OCI-LY7 (cell line): ENCODE results near the gene WIPF1. TPM values are rescaled to one million over a fixed set of nuclear protein-coding genes. Genes with fewer than 3 reads are reported as not detected.

Source experiments
- BruUV-seq: library from RNA; stranded (reverse); fragments of 400-500 nt; replicated peaks from 2 replicates; lab custom pipeline; 2021; lab: Mats Ljungman, UMichigan
- CTCF ChIA-PET: fragments of 300-600 bp; sonication (Branson Sonifier 250); formaldehyde crosslinking; loops from one replicate; lab custom pipeline; 2022; ENCODE audit warnings: antibody characterized with exemption; ENCODE audit not compliant: unreplicated experiment; lab: Charles Lee
- POLR2A ChIA-PET: fragments of 300-600 bp; sonication (Branson Sonifier 250); formaldehyde crosslinking; loops from one replicate; lab custom pipeline; 2022; ENCODE audit warnings: antibody characterized with exemption; lab: Charles Lee
- DNase-seq: peaks from one replicate; pipeline ENCODE4 v3.0.0-alpha.2; 2015; ENCODE audit warnings: low spot score
- H2AFZ ChIP-seq: fragments of 200-600 bp; sonication (generic), shearing (Covaris generic); 2 replicates; pipeline ENCODE4 v1.6.1; 2014; ENCODE audit warnings: mild to moderate bottlenecking, antibody characterized with exemption, low read length, moderate library complexity
- H3K27ac ChIP-seq: fragments of 200-600 bp; sonication (generic); 2 replicates; pipeline ENCODE4 v1.5.1; 2014; ENCODE audit warnings: mixed run types, low read depth, mild to moderate bottlenecking, moderate library complexity, low read length, inconsistent platforms; ENCODE audit not compliant: poor library complexity, severe bottlenecking
- H3K36me3 ChIP-seq: fragments of 200-600 bp; sonication (generic); 2 replicates; pipeline ENCODE4 v1.6.1; 2014; ENCODE audit warnings: mild to moderate bottlenecking, antibody characterized with exemption, low read length, moderate library complexity, mixed read lengths; ENCODE audit not compliant: insufficient read depth
- H3K4me1 ChIP-seq: fragments of 200-600 bp; sonication (generic); 2 replicates; pipeline ENCODE4 v1.5.1; 2014; ENCODE audit warnings: mild to moderate bottlenecking, low read length; ENCODE audit not compliant: insufficient read depth, poor library complexity, severe bottlenecking
- H3K4me2 ChIP-seq: fragments of 200-600 bp; sonication (generic); 2 replicates; pipeline ENCODE4 v1.6.1; 2014; ENCODE audit warnings: mild to moderate bottlenecking, low read length
- H3K4me3 ChIP-seq: fragments of 200-600 bp; sonication (generic); 2 replicates; pipeline ENCODE4 v1.5.1; 2014; ENCODE audit warnings: mild to moderate bottlenecking, low read depth, low read length; ENCODE audit not compliant: poor library complexity, severe bottlenecking
- H3K79me2 ChIP-seq: fragments of 200-600 bp; sonication (generic); 2 replicates; pipeline ENCODE4 v1.6.1; 2016; ENCODE audit warnings: low read depth, mild to moderate bottlenecking, low read length, moderate library complexity, mixed read lengths; ENCODE audit not compliant: insufficient read depth
- H3K9me2 ChIP-seq: fragments of 200-600 bp; sonication (generic); 2 replicates; pipeline ENCODE4 v1.6.1; 2016; ENCODE audit warnings: mild to moderate bottlenecking, low read length, mixed read lengths; ENCODE audit not compliant: insufficient read depth
- H3K9me3 ChIP-seq: fragments of 200-600 bp; sonication (generic); 2 replicates; pipeline ENCODE4 v1.6.1; 2014; ENCODE audit warnings: mild to moderate bottlenecking, mixed run types, low read length, mixed read lengths
- H4K20me1 ChIP-seq: fragments of 200-600 bp; sonication (generic); 2 replicates; pipeline ENCODE4 v1.6.1; 2014; ENCODE audit warnings: mild to moderate bottlenecking, antibody characterized with exemption, low read length, moderate library complexity, mixed read lengths; ENCODE audit not compliant: insufficient read depth
- CTCF ChIP-seq: fragments of 200-600 bp; sonication (generic); conservative IDR thresholded peaks from 2 replicates; pipeline ENCODE4 v1.5.1; 2014; ENCODE audit warnings: mild to moderate bottlenecking, antibody characterized with exemption, low read length, moderate library complexity, mixed read lengths
- EZH2phosphoT487 ChIP-seq: fragments of 200-600 bp; sonication (generic); IDR thresholded peaks from 2 replicates; pipeline ENCODE4 v1.6.1; 2018; ENCODE audit warnings: low read depth, borderline replicate concordance, mild to moderate bottlenecking, mixed run types, antibody characterized with exemption, low read length, moderate library complexity, mixed read lengths
- intact Hi-C: fragments of 100-400 bp; cut with micrococcal nuclease; formaldehyde crosslinking; loops from one replicate; pipeline ENCODE4 v1.10.0; 2022; ENCODE audit not compliant: unreplicated experiment
- total RNA-seq, 2 experiments: library from RNA; depleted of rRNA in 1 of 2; stranded (reverse); fragments of >200 nt in 1 of 2; shearing (Covaris generic) in 1 of 2; gene quantifications; 2 replicates each; pipeline ENCODE4 v1.2.3, GENCODE V29; 2014 to 2022

Gene WIPF1
- total RNA-seq, 2 experiments from 2014 or later = 27.1 to 192 TPM

GRCh38 chr2:174599310-174599921 is 1.8 kb upstream of the WIPF1 start:
- Histone ChIP-seq H3K4me1 (peaks cover 64% of the 10 kb centered on the region), H3K9me3 (peaks cover 11% of the 10 kb centered on the region; the same call in 1 of the 2 replicates), H4K20me1 (no peaks in the 10 kb centered on the region), H3K4me2 (peak overlapping the region; percentile 81), H3K9me2 (no peaks in the 10 kb centered on the region), H3K36me3 (peaks cover 12% of the 10 kb centered on the region; the same call in 1 of the 2 replicates), H3K27ac (peak overlapping the region; percentile 94), H3K4me3 (peak overlapping the region; percentile 36), H2AFZ (peak overlapping the region; percentile 68; the same call in 1 of the 2 replicates), H3K79me2 (peaks cover 49% of the 10 kb centered on the region)
- peak; percentile 17 for DNase-seq
- CTCF ChIA-PET = no interaction called here
- POLR2A ChIA-PET = interaction anchor here (0.6 to 10.2 kb wide), 8 partner anchors 12 to 1420 kb away, joined by 3 to 185 read pairs (median 4); no protein-coding TSS in a partner anchor
- TF ChIP-seq EZH2phosphoT487 = no peak
- no peak for TF ChIP-seq CTCF
- BruUV-seq = no TSS peak
- intact Hi-C loops = loop anchor here (2.0 to 5.0 kb wide), 3 partner anchors 59 to 1247 kb away; partner anchors contain the start of gene CDCA7

GRCh38 chr2:174597009-174597344 is 627 bp downstream of the WIPF1 start:
- ChIA-PET POLR2A (interaction anchor here (0.7 to 10.2 kb wide), 9 partner anchors 13 to 992 kb away, joined by 3 to 185 read pairs (median 7); partner anchors contain the start of gene GPR155), CTCF (interaction anchor here (1.0 kb wide), 2 partner anchors 9 to 19 kb away, joined by 3 to 4 read pairs; no protein-coding TSS in a partner anchor)
- BruUV-seq = no TSS peak
- no peaks in the 10 kb centered on the region for H3K9me2 ChIP-seq
- H4K20me1 ChIP-seq = no peaks in the 10 kb centered on the region
- H3K4me1 ChIP-seq = peaks cover 69% of the 10 kb centered on the region
- no peak for TF ChIP-seq EZH2phosphoT487
- TF ChIP-seq CTCF = no peak
- peaks cover 15% of the 10 kb centered on the region for H3K36me3 ChIP-seq
- H3K4me2 ChIP-seq = peak overlapping the region; percentile 81
- peaks cover 11% of the 10 kb centered on the region; the same call in 1 of the 2 replicates for H3K9me3 ChIP-seq
- intact Hi-C loops = loop anchor here (2.0 to 5.0 kb wide), 3 partner anchors 635 to 1245 kb away; partner anchors contain the start of gene CDCA7
- DNase-seq = peak; percentile 39
- H2AFZ ChIP-seq = peak overlapping the region; percentile 8; the same call in 1 of the 2 replicates
- peak overlapping the region; percentile 79 for H3K4me3 ChIP-seq
- H3K27ac ChIP-seq = peak overlapping the region; percentile 94
- peaks cover 66% of the 10 kb centered on the region for H3K79me2 ChIP-seq
